Measurements from ENCODE around the gene NACAD.
"Not testable (repeated sequence)": the region's sequence is repeated elsewhere in the genome, so short reads cannot be mapped to it uniquely, and the experiment has no call there.

The NACAD gene

GRCh38 chr7:45088821-45089340 lies at the start of gene NACAD:
NACAD (minus strand) TSS chr7:45088969; CDS start chr7:45088894, 75 bp downstream.
- DNase-seq: peak; percentile 17

GRCh38 chr7:45136106-45137060 lies 47.6 kb upstream of the NACAD start:
- DNase-seq: peak; percentile 78

GRCh38 chr7:45133877-45134276 lies 45.1 kb upstream of the NACAD start:
- no peak for DNase-seq

- DNase-seq: no peak
Observed at GRCh38 chr7:45133352-45133751, 44.6 kb upstream of the NACAD start.

GRCh38 chr7:45132708-45133320 lies 44.0 kb upstream of the NACAD start:
- no peak for DNase-seq

GRCh38 chr7:45131891-45132290 lies 43.1 kb upstream of the NACAD start:
- DNase-seq: no peak

- DNase-seq: no peak
Observed at GRCh38 chr7:45130910-45131309, 42.1 kb upstream of the NACAD start.

- no peak for DNase-seq
Observed at GRCh38 chr7:45129906-45130305, 41.1 kb upstream of the NACAD start.

GRCh38 chr7:45129181-45129800 lies 40.5 kb upstream of the NACAD start:
- DNase-seq: no peak

- DNase-seq: no peak
Observed at GRCh38 chr7:45126920-45127319, 38.2 kb upstream of the NACAD start.

- no peak for DNase-seq
Observed at GRCh38 chr7:45126201-45126600, 37.4 kb upstream of the NACAD start.

- DNase-seq: no peak
Observed at GRCh38 chr7:45125193-45125904, 36.6 kb upstream of the NACAD start.

- DNase-seq: no peak
Observed at GRCh38 chr7:45123913-45124710, 35.3 kb upstream of the NACAD start.

GRCh38 chr7:45122975-45123860 lies 34.4 kb upstream of the NACAD start:
- DNase-seq: peak; percentile 38

- DNase-seq: no peak
Observed at GRCh38 chr7:45119550-45119949, 30.8 kb upstream of the NACAD start.

GRCh38 chr7:45118889-45119331 lies 30.1 kb upstream of the NACAD start:
- DNase-seq: no peak

GRCh38 chr7:45118292-45118691 lies 29.5 kb upstream of the NACAD start:
- DNase-seq: no peak

GRCh38 chr7:45117582-45117981 lies 28.8 kb upstream of the NACAD start:
- DNase-seq: no peak

GRCh38 chr7:45116048-45116447 lies 27.3 kb upstream of the NACAD start:
- no peak for DNase-seq

- DNase-seq: no peak
Observed at GRCh38 chr7:45114926-45115325, 26.2 kb upstream of the NACAD start.

GRCh38 chr7:45114257-45114656 lies 25.5 kb upstream of the NACAD start:
- not testable (repeated sequence) for DNase-seq

All from CD4-positive, alpha-beta T cell treated with Interleukin-6 for 4 hours (primary cell).